GM12891 (cell line): ENCODE measurements around the gene UCHL5.

Source experiments
- POLR2A ChIP-seq: IDR thresholded peaks from 2 replicates; pipeline ENCODE4 v1.6.1; 2011; ENCODE audit warnings: low read depth, low read length, control low read depth
- POLR2AphosphoS5 ChIP-seq: IDR thresholded peaks from 2 replicates; pipeline ENCODE4 v1.6.1; 2011; ENCODE audit warnings: low read depth, low read length, control low read depth
- SPI1 ChIP-seq: IDR thresholded peaks from 2 replicates; pipeline ENCODE4 v1.6.1; 2011; ENCODE audit warnings: low read depth, low read length, control low read depth
- TAF1 ChIP-seq: IDR thresholded peaks from 2 replicates; pipeline ENCODE4 v1.6.1; 2011; ENCODE audit warnings: low read depth, low read length, control low read depth

DNA sequence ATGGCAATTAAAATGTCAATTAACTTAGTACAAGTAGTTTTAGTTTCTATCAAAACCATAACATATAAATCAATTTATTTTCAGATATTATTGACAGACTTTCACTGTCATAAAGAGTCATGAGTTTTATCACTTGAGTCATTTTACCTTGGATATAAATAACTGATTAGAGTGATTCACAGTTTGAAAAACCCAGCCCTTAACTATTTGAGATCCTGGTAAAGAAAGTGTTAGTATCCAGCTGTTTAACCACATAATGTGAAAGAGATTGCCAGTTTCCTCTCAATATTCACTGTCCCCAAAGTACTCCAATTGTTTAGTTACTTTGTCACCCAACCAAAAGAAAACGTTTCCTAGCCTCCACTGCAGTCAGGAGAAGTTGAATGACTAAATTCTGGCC is 91.3 kb downstream of the UCHL5 start:
- no peak for TF ChIP-seq SPI1
- TF ChIP-seq TAF1: no peak
- TF ChIP-seq POLR2AphosphoS5: no peak
- no peak for TF ChIP-seq POLR2A
